ENCODE measurements around the gene FASTK.

The FASTK gene

DNA sequence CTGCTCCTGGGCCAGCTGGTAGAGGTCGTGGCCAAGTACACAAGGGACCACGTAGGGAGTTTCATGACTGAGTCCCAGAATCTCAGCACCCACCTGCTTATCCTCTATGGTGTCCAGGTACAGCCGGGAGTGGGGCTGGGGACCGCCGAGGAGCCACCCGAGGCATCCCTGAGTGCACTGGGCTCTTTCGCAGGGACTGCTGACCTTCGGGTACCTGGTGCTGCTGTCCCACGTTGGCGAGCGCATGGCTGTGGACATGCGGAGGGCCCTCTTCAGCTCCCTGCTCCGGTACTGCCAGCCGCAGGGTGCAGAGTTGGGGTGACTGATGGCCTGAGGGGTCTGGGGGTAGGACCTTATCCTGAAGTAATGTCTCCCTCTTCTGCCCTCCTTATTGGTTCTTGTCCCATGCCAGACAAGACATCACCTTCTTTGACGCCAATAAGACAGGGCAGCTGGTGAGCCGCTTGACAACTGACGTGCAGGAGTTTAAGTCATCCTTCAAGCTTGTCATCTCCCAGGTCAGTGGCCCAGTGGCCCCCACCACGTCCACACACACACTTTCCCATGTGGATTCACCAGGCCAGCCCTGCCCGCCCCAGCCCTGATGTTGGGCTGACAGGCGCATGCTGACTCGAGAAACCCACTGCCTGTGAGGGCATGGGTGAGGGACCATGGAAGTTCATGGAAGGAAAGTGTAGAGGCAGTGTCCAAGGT is 46.1 kb downstream of the FASTK start:
- H3K18ac ChIP-seq (ENCODE audit: low read depth in 1 of 2, low read length in 2 of 2): no peak overlapping the region
- H3K9me3 ChIP-seq (ENCODE audit: control insufficient read depth, low read length): no peaks in the 10 kb centered on the region
- no peak overlapping the region for H3K4ac ChIP-seq (ENCODE audit: low read depth in 1 of 2, low read length in 2 of 2)
- no peak overlapping the region for H3K4me3 ChIP-seq (ENCODE audit: insufficient read depth in 1 of 2, low read depth in 1 of 2, low read length in 2 of 2)
- no peak overlapping the region for H2BK15ac ChIP-seq (ENCODE audit: low read depth, poor library complexity, severe bottlenecking)
- no peak overlapping the region for H3K4me2 ChIP-seq (ENCODE audit: low read length, poor library complexity, severe bottlenecking)
- H2BK120ac ChIP-seq (ENCODE audit: low read depth, low read length): no peak overlapping the region
- no peak overlapping the region for H3K27ac ChIP-seq (ENCODE audit: low read length, poor library complexity, severe bottlenecking)
- no peak overlapping the region for H2AK5ac ChIP-seq (ENCODE audit: low read length, severe bottlenecking)
- DNase-seq: no peak
- peaks cover 21% of the 10 kb centered on the region for H3K79me1 ChIP-seq (replicated peaks; ENCODE audit: low read length, poor library complexity, severe bottlenecking)
- H2BK5ac ChIP-seq (ENCODE audit: low read depth, low read length, poor library complexity, severe bottlenecking): no peak overlapping the region
- no peak overlapping the region for H2AFZ ChIP-seq (ENCODE audit: low read depth, low read length)
- H2BK12ac ChIP-seq (ENCODE audit: low read length in 2 of 2): no peak overlapping the region
- H4K8ac ChIP-seq (ENCODE audit: low read length): no peak overlapping the region
- H4K91ac ChIP-seq (ENCODE audit: low read length): no peak overlapping the region
- H3K4me1 ChIP-seq (ENCODE audit: control insufficient read depth, insufficient read depth, low read depth, low read length): peaks cover 17% of the 10 kb centered on the region
- H3K9ac ChIP-seq (ENCODE audit: low read length): no peak overlapping the region
- no peak overlapping the region for H3K23ac ChIP-seq (ENCODE audit: low read length in 2 of 2)
- no peak overlapping the region for H3K14ac ChIP-seq (ENCODE audit: low read length in 2 of 2)
- 97% methylated on average over 20 of the region's 21 CpGs for WGBS
- H3K36me3 ChIP-seq (ENCODE audit: control insufficient read depth in 1 of 2, insufficient read depth in 2 of 2, low read depth in 1 of 2, low read length in 2 of 2): peaks cover 48 to 53% of the 10 kb centered on the region in 2 experiments
- H3K27me3 ChIP-seq (ENCODE audit: control insufficient read depth in 1 of 2, insufficient read depth in 1 of 2, low read length in 2 of 2): no peaks in the 10 kb centered on the region

DNA sequence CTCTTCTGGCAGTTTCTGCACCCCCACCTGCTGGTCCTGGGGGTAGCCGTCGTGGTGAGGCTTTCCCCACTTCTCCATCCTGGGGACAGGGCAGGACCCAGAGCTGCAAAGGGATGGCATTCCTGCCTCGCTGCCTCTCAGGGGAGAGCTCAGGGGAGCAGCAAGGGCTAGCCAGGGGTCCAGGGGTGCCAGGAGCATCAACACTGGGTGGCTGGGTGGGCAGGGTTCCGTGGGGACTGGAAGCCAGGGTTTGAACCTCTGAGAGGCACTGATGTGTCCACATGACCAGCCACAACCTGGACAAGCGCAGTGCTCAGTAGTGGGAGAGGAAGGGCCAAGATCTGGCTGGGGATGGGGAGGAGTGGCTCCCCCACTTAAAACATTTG is 46.8 kb downstream of the FASTK start:
- Histone ChIP-seq H2AK5ac (ENCODE audit: low read length, severe bottlenecking) (no peak overlapping the region), H4K91ac (ENCODE audit: low read length) (no peak overlapping the region), H3K79me1 (replicated peaks; ENCODE audit: low read length, poor library complexity, severe bottlenecking) (peaks cover 21% of the 10 kb centered on the region), H3K4me3 (ENCODE audit: insufficient read depth in 1 of 2, low read depth in 1 of 2, low read length in 2 of 2) (no peak overlapping the region), H2BK5ac (ENCODE audit: low read depth, low read length, poor library complexity, severe bottlenecking) (no peak overlapping the region), H2BK120ac (ENCODE audit: low read depth, low read length) (no peak overlapping the region), H3K4ac (ENCODE audit: low read depth in 1 of 2, low read length in 2 of 2) (no peak overlapping the region), H3K18ac (ENCODE audit: low read depth in 1 of 2, low read length in 2 of 2) (no peak overlapping the region), H3K4me2 (ENCODE audit: low read length, poor library complexity, severe bottlenecking) (no peak overlapping the region), H4K8ac (ENCODE audit: low read length) (no peak overlapping the region), H3K36me3 (ENCODE audit: control insufficient read depth in 1 of 2, insufficient read depth in 2 of 2, low read depth in 1 of 2, low read length in 2 of 2) (peaks cover 48 to 53% of the 10 kb centered on the region in 2 experiments), H3K4me1 (ENCODE audit: control insufficient read depth, insufficient read depth, low read depth, low read length) (peaks cover 14% of the 10 kb centered on the region), H2BK15ac (ENCODE audit: low read depth, poor library complexity, severe bottlenecking) (no peak overlapping the region), H3K27me3 (ENCODE audit: control insufficient read depth in 1 of 2, insufficient read depth in 1 of 2, low read length in 2 of 2) (no peaks in the 10 kb centered on the region), H2BK12ac (ENCODE audit: low read length in 2 of 2) (no peak overlapping the region), H3K9me3 (ENCODE audit: control insufficient read depth, low read length) (no peaks in the 10 kb centered on the region), H3K23ac (ENCODE audit: low read length in 2 of 2) (no peak overlapping the region), H2AFZ (ENCODE audit: low read depth, low read length) (no peak overlapping the region), H3K14ac (ENCODE audit: low read length in 2 of 2) (no peak overlapping the region), H3K9ac (ENCODE audit: low read length) (no peak overlapping the region), H3K27ac (ENCODE audit: low read length, poor library complexity, severe bottlenecking) (no peak overlapping the region)
- WGBS: 95% methylated on average over 5 of the region's 5 CpGs
- no peak for DNase-seq

DNA sequence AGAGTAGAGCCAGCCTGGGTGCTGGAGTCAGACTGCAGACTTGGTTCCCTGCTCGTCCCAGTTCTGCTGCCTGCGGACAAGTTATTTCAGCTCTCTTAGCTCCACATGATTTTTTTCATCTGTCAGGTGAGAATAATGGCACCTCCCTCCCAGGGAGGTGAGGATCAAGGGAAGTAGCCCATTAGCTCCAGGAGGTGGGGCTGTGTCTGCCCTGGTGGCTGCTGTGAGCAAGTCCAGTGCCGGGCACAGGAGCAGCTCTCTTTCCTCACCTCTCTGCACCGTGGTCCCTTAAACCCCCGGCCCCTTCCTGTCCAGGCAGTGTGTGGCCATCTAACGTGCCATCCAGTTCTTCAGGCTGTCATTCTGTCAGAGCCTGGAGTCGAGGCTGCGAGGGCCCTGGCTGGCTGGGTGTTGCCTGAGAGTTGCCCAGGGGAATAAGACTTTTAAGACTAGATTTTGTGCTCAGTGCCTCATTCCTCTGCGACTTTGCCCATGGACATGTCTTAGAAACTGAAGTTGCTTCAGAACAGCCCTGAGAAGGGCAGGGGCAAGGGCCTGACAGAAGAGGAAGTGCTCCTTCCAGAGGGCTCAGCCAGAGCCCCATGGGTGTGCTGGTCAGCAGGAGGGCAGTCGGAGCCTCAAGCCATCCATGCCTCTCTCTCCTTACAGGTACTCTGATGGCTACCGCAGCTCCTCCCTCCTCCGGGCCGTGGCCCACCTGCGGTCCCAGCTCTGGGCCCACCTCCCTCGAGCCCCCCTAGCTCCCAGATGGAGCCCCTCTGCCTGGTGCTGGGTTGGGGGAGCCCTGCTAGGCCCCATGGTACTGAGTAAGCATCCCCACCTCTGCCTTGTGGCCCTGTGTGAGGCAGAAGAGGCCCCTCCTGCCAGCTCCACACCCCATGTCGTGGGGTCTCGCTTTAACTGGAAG is 47.4 kb downstream of the FASTK start:
- no peak overlapping the region for H2BK5ac ChIP-seq (ENCODE audit: low read depth, low read length, poor library complexity, severe bottlenecking)
- H3K36me3 ChIP-seq (ENCODE audit: control insufficient read depth in 1 of 2, insufficient read depth in 2 of 2, low read depth in 1 of 2, low read length in 2 of 2): peaks cover 48 to 53% of the 10 kb centered on the region in 2 experiments
- no peak overlapping the region for H4K8ac ChIP-seq (ENCODE audit: low read length)
- H2BK12ac ChIP-seq (ENCODE audit: low read length in 2 of 2): peak overlapping the region in 1 of 2 experiments; percentile 31
- H3K18ac ChIP-seq (ENCODE audit: low read depth in 1 of 2, low read length in 2 of 2): no peak overlapping the region
- 87% methylated on average over 17 of the region's 17 CpGs for WGBS
- H3K9ac ChIP-seq (ENCODE audit: low read length): no peak overlapping the region
- DNase-seq: no peak
- H3K4ac ChIP-seq (ENCODE audit: low read depth in 1 of 2, low read length in 2 of 2): no peak overlapping the region
- no peaks in the 10 kb centered on the region for H3K27me3 ChIP-seq (ENCODE audit: control insufficient read depth in 1 of 2, insufficient read depth in 1 of 2, low read length in 2 of 2)
- no peak overlapping the region for H3K27ac ChIP-seq (ENCODE audit: low read length, poor library complexity, severe bottlenecking)
- H2BK15ac ChIP-seq (ENCODE audit: low read depth, poor library complexity, severe bottlenecking): no peak overlapping the region
- H3K9me3 ChIP-seq (ENCODE audit: control insufficient read depth, low read length): no peaks in the 10 kb centered on the region
- no peak overlapping the region for H4K91ac ChIP-seq (ENCODE audit: low read length)
- H3K4me1 ChIP-seq (ENCODE audit: control insufficient read depth, insufficient read depth, low read depth, low read length): peaks cover 7% of the 10 kb centered on the region
- H3K4me3 ChIP-seq (ENCODE audit: insufficient read depth in 1 of 2, low read depth in 1 of 2, low read length in 2 of 2): no peak overlapping the region
- peaks cover 23% of the 10 kb centered on the region for H3K79me1 ChIP-seq (replicated peaks; ENCODE audit: low read length, poor library complexity, severe bottlenecking)
- H2AK5ac ChIP-seq (ENCODE audit: low read length, severe bottlenecking): no peak overlapping the region
- no peak overlapping the region for H2AFZ ChIP-seq (ENCODE audit: low read depth, low read length)
- H2BK120ac ChIP-seq (ENCODE audit: low read depth, low read length): no peak overlapping the region
- H3K14ac ChIP-seq (ENCODE audit: low read length in 2 of 2): no peak overlapping the region
- H3K23ac ChIP-seq (ENCODE audit: low read length in 2 of 2): no peak overlapping the region
- H3K4me2 ChIP-seq (ENCODE audit: low read length, poor library complexity, severe bottlenecking): no peak overlapping the region

DNA sequence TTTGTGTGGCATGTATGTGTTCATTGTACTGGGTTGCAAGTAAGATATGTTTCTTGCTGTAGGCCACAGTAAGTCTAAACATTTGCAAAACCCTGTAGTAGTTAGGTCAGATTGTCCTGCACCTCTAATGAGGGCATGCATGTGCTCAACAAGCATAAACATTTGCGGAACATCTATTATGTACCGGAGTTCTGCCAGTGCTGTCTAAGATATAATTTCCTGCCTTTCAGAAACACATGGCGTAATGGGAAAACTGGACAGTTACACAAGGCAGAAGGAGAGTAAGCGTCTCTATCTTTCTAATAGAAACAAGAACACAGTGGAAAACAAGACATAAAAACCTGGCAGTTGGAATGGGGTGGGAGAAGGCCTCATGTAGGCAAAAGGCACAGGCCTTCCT is 49.6 kb downstream of the FASTK start:
- peaks cover 29 to 40% of the 10 kb centered on the region in 2 experiments for H3K36me3 ChIP-seq (ENCODE audit: control insufficient read depth in 1 of 2, insufficient read depth in 2 of 2, low read depth in 1 of 2, low read length in 2 of 2)
- H4K8ac ChIP-seq (ENCODE audit: low read length): no peak overlapping the region
- no peak overlapping the region for H2BK5ac ChIP-seq (ENCODE audit: low read depth, low read length, poor library complexity, severe bottlenecking)
- no peak overlapping the region for H3K27ac ChIP-seq (ENCODE audit: low read length, poor library complexity, severe bottlenecking)
- no peak overlapping the region for H3K9ac ChIP-seq (ENCODE audit: low read length)
- H3K23ac ChIP-seq (ENCODE audit: low read length in 2 of 2): no peak overlapping the region
- H2AFZ ChIP-seq (ENCODE audit: low read depth, low read length): no peak overlapping the region
- H3K4me2 ChIP-seq (ENCODE audit: low read length, poor library complexity, severe bottlenecking): no peak overlapping the region
- no peak overlapping the region for H4K91ac ChIP-seq (ENCODE audit: low read length)
- WGBS: 56% methylated on average over 2 of the region's 4 CpGs
- H2BK12ac ChIP-seq (ENCODE audit: low read length in 2 of 2): no peak overlapping the region
- no peak overlapping the region for H2AK5ac ChIP-seq (ENCODE audit: low read length, severe bottlenecking)
- no peak overlapping the region for H2BK120ac ChIP-seq (ENCODE audit: low read depth, low read length)
- H3K27me3 ChIP-seq (ENCODE audit: control insufficient read depth in 1 of 2, insufficient read depth in 1 of 2, low read length in 2 of 2): peaks cover 0 to 3% of the 10 kb centered on the region in 2 experiments
- H3K18ac ChIP-seq (ENCODE audit: low read depth in 1 of 2, low read length in 2 of 2): no peak overlapping the region
- H3K14ac ChIP-seq (ENCODE audit: low read length in 2 of 2): no peak overlapping the region
- H3K9me3 ChIP-seq (ENCODE audit: control insufficient read depth, low read length): no peaks in the 10 kb centered on the region
- H3K79me1 ChIP-seq (replicated peaks; ENCODE audit: low read length, poor library complexity, severe bottlenecking): peaks cover 23% of the 10 kb centered on the region
- no peak overlapping the region for H2BK15ac ChIP-seq (ENCODE audit: low read depth, poor library complexity, severe bottlenecking)
- no peak overlapping the region for H3K4ac ChIP-seq (ENCODE audit: low read depth in 1 of 2, low read length in 2 of 2)
- H3K4me1 ChIP-seq (ENCODE audit: control insufficient read depth, insufficient read depth, low read depth, low read length): peaks cover 6% of the 10 kb centered on the region
- no peak overlapping the region for H3K4me3 ChIP-seq (ENCODE audit: insufficient read depth in 1 of 2, low read depth in 1 of 2, low read length in 2 of 2)
- peak; percentile 83 for DNase-seq
